Kidney epithelial cell (primary cell): ENCODE results near the gene EMILIN2. TPM values are rescaled to one million over a fixed set of nuclear protein-coding genes. Genes with fewer than 3 reads are reported as not detected.

Source experiments
- DNase-seq: peaks from one replicate; pipeline ENCODE4 v3.0.0-alpha.2; 2010; ENCODE audit warnings: low read depth
- H3K27me3 ChIP-seq: 2 replicates; pipeline ENCODE4 v1.6.0; 2011; ENCODE audit warnings: low read length; ENCODE audit not compliant: control insufficient read depth, insufficient read depth
- H3K36me3 ChIP-seq: 2 replicates; pipeline ENCODE4 v1.5.1; 2011; ENCODE audit warnings: low read length; ENCODE audit not compliant: control insufficient read depth, insufficient read depth
- H3K4me3 ChIP-seq: 2 replicates; pipeline ENCODE4 v1.5.1; 2011; ENCODE audit warnings: low read depth, mild to moderate bottlenecking, control low read depth, low read length
- total RNA-seq: library from RNA; depleted of rRNA; stranded (reverse); fragments of >200 nt; gene quantifications from 2 replicates; pipeline ENCODE4 v1.2.3, GENCODE V29; 2015
- TF ChIP-seq, protein P1 (sequence below): IDR thresholded peaks from 2 replicates; pipeline ENCODE4 v1.5.1; 2011; ENCODE audit warnings: mild to moderate bottlenecking, moderate library complexity, low read length, control low read depth, inconsistent platforms; ENCODE audit not compliant: insufficient read depth, poor library complexity, severe bottlenecking

The EMILIN2 gene
- total RNA-seq, 1 donor from 2014 or later: 27.0 TPM

DNA sequence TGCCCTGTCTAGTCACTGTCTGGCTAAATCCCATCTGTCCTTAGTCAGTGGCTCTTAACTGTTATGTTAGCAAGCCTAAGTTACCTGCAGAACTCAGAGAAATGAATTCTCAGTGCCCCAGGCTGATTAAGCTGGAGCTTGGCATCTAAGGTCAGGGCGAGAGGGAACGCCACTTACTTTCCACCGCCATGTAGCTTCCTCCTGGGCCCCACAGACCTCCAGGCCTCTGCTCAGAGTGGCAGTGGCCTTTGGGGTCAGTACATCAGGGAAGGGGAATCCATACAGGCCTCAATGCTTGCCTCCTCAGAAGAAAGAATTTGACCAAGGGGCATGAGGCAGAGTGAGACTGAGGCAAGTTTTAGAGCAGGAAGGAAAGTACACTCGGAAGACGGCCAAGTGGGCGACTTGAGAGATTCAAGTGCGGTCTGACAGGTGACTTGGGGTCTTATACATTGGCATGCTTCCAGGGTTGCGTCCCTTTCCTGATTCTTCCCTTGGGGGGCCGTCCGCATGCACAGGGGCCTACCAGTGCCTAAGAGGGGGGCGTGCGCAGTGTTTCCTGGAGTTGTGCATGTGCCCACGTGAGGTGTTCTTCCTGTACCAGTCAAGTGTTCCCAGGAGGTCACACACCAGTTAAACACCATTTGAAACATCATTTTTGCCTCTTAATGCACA lies 64.1 kb downstream of the EMILIN2 start:
- Histone ChIP-seq H3K27me3 (peaks cover 3% of the 10 kb centered on the region), H3K36me3 (no peaks in the 10 kb centered on the region), H3K4me3 (no peak overlapping the region)
- TF ChIP-seq, protein P1, sequence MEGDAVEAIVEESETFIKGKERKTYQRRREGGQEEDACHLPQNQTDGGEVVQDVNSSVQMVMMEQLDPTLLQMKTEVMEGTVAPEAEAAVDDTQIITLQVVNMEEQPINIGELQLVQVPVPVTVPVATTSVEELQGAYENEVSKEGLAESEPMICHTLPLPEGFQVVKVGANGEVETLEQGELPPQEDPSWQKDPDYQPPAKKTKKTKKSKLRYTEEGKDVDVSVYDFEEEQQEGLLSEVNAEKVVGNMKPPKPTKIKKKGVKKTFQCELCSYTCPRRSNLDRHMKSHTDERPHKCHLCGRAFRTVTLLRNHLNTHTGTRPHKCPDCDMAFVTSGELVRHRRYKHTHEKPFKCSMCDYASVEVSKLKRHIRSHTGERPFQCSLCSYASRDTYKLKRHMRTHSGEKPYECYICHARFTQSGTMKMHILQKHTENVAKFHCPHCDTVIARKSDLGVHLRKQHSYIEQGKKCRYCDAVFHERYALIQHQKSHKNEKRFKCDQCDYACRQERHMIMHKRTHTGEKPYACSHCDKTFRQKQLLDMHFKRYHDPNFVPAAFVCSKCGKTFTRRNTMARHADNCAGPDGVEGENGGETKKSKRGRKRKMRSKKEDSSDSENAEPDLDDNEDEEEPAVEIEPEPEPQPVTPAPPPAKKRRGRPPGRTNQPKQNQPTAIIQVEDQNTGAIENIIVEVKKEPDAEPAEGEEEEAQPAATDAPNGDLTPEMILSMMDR: no peak
- DNase-seq: no peak

DNA sequence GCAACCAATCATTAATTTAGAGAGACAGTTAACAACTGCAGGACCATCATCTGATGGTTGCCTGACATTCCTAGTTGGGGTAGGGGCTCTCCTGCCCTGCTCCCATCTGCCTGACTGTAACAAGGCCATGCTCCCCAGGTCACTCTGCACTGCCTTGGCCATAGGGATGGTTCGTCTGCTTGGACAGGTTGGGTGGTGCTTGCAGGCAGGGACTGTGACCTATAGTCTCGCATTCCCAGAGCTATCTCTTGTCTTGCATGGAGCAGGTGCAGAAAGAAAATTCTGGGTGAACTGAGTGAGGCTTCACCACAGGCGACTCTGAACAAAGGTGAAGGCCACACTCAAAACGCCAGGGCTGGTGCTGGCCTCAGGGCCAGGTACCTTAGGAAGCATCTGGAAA lies 64.7 kb downstream of the EMILIN2 start:
- Histone ChIP-seq H3K36me3 (no peaks in the 10 kb centered on the region), H3K4me3 (no peak overlapping the region), H3K27me3 (no peaks in the 10 kb centered on the region)
- DNase-seq: no peak
- TF ChIP-seq, protein P1: no peak

DNA sequence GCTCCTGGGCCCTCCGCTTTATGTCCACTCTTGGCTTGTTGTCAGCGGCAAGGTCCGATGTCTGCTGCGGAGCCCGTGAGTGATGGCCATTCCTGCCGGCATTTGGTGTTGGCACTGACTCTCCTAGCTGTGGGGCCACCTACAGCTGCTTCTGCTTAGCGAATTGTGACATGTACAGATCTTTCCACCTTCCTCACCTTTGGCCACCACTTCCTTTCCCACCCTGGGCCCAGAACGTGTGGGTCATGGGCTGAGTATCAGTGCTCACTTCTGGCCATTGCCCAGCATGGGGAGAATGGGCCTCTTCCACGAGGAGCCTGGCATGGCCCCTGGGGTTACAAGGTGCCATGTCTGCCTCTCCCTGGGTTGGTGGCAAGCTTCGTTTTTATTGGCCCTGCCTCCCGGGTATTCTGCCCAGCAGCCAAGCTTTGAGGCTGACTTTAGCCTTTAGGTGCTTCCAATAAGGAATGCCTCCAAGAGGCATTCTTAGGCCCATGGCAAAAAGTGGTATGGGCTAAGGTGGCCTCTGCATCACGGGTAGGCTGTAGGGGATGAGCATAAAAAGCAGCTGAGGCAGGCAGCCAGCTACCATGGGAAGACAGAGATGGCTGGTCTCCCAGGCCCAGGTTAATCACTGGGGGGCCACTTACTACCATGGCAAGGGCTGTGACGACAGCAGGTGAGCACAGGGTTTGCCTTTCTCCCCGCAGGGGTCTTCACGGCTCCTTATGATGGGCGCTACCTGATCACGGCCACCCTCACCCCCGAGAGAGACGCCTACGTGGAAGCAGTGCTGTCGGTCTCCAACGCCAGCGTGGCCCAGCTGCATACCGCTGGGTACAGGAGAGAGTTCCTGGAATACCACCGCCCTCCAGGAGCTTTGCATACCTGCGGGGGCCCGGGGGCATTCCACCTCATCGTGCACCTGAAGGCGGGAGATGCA lies 65.8 kb downstream of the EMILIN2 start:
- DNase-seq: no peak
- TF ChIP-seq, protein P1: no peak
- no peaks in the 10 kb centered on the region for H3K36me3 ChIP-seq

DNA sequence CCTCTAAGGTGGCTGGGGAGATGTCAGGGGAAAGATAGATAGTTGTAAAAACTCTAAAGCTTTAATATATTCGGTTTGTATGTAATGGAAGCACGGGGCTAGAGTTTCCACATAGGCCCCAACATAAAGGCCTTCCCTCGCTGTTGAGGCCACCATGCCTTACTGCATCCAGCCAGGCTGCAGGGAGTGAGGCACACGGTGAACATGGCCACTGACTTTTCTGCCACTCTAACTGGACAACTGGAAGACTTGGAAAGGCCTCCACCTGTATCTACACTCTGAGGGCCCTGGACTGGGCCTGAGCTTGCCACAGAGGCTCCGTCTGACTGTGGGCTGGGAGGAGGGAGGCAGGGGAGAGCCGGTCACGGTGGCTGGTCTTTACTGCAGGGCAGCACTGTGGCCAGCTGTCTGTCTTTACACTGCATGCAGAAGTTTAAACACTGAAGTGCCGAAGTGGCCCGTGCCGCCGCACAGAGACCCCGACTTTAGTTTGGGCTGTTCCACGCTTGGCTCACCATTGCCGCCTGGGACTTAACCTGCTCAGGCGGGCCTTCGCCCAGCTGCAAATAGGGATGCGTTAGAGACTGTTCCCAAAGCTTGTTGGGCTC lies 66.7 kb downstream of the EMILIN2 start:
- no peak for DNase-seq
- TF ChIP-seq, protein P1: no peak
- no peaks in the 10 kb centered on the region for H3K36me3 ChIP-seq
- H3K4me3 ChIP-seq: no peak overlapping the region
- H3K27me3 ChIP-seq: no peaks in the 10 kb centered on the region

More for the DNA sequence above, 65.8 kb downstream of the EMILIN2 start:
- H3K27me3 ChIP-seq: no peaks in the 10 kb centered on the region
- H3K4me3 ChIP-seq: no peak overlapping the region

DNA sequence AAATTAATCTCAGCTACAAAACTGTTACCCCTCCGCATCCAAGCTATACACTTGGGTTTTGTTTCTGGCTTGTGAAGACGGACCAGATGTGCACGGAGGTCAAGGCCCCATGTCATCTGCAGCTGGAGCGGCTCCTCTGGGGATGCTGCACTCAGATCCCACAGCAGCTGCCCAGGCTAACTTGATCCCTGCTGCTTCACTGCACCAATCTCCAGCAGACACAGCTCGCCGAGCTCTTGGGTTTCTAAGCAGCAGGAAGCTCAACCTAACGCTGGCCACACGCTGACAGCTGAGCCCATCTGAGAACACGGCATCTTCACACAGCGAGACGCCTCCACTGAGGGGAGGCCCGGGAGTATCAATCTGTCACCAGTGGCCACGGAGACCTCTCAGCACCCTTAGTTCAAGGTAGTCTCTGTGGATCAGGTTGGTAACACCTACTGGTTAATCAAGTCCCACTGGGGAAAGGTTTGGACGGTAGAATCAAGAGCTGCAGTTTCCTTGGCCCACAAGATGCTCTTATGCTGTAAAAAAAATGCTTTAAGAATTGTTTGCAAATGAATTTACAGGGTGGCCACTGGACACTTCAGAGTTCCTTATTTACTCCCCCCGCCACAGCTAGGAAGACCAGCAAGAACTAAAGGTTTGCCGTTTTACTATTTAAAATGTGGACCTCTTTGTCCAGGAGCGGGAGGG lies 67.5 kb downstream of the EMILIN2 start:
- H3K4me3 ChIP-seq: no peak overlapping the region
- DNase-seq: no peak
- TF ChIP-seq, protein P1: no peak
- no peaks in the 10 kb centered on the region for H3K27me3 ChIP-seq
- no peaks in the 10 kb centered on the region for H3K36me3 ChIP-seq
